Mononuclear cell (primary cell): Measurements from ENCODE around the gene ZNF646. TPM values are rescaled to one million over a fixed set of nuclear protein-coding genes. Genes with fewer than 3 reads are reported as not detected.

Experiments used
- H3K27me3 ChIP-seq: 2 replicates; pipeline ENCODE4 v1.6.0; 2011; ENCODE audit warnings: low read length, control low read depth; ENCODE audit not compliant: insufficient read depth
- H3K4me1 ChIP-seq: 2 replicates; pipeline ENCODE4 v1.5.1; 2011; ENCODE audit warnings: mild to moderate bottlenecking, low read length, control low read depth; ENCODE audit not compliant: insufficient read depth
- H3K4me3 ChIP-seq: 2 replicates; pipeline ENCODE4 v1.5.1; 2011; ENCODE audit warnings: mild to moderate bottlenecking, low read length, moderate library complexity
- H3K9me3 ChIP-seq: 2 replicates; pipeline ENCODE4 v1.5.1; 2011; ENCODE audit warnings: low read depth, mild to moderate bottlenecking, control low read depth, low read length
- total RNA-seq: library from RNA; depleted of rRNA; stranded (reverse); fragments of >200 nt; gene quantifications from one replicate; pipeline ENCODE4 v1.2.3, GENCODE V29; 2012

ZNF646 gene
- total RNA-seq: 9.6 TPM

DNA sequence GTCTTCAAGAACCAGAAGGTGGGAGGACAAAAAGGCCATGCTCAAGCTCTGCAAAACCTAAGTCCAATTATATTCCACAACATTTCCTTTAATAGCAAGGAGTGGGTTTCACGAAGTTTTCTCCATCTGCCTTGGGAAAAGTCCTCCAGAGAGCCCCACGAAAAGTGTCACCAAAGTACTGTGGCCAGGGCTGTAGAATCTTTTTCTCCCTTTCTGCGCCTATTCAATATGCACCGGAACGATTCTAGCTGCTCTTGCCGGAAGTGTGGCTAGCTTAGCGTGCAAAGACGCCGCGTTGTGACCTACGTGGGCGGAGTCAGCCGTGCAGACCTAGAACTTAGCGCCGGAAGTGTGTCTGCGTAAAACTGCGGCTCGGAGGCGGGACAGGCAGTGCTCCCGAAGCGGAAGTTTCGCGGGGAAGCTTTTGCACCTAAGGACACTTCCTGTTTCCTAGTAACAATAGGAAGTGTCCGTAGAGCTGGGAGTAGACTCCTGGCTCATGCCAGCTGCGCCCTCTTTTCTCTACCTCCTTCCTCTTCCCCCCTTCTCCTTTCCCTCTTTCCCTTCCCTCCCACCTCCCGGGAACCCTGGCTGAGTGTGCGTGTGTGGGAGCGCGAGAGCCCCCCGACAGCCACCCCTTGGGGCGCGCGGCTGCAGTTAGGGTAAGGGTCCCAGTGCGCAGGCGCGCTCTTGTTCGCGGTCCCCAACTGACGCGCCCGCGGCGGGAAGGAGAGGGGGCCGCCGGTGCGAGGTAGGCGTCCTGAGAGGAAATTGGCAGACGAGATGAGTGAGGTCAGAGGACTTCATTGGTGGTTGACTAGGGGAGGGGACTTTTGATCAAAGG is at the start of gene ZNF646, which contains the start of gene ZNF668:
Gene ZNF646, plus strand, starts transcription at position 453 of the 844 bp plus-strand sequence. CDS start 1,903 bp downstream, outside the sequence.
Gene ZNF668, minus strand, starts transcription at position 271 of the 844 bp plus-strand sequence. CDS start 9,781 bp downstream, outside the sequence.
- H3K4me1 ChIP-seq: peaks cover 36% of the 10 kb centered on the region
- H3K27me3 ChIP-seq: no peaks in the 10 kb centered on the region
- H3K9me3 ChIP-seq: no peaks in the 10 kb centered on the region
- H3K4me3 ChIP-seq: peak within 1 kb of the TSS; percentile 79

DNA sequence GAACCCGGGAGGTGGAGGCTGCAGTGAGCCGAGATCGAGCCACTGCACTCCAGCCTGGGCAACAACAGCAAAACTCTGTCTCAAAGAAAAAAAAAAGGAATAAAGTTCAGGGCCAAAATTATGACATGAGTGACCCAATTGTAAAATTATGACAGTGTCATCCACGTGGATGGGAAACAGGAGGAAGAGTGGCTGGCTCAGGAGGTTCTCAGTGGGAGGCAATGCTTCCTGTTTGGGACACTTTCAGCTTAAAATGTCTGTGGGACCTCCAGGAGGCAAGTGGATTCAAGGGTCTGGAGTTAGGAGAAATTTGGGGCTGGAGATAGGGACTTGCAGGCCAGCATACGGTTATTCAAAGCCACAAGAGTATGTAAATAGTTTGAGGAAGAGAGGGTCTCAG is 48.9 kb upstream of the ZNF646 start:
- no peaks in the 10 kb centered on the region for H3K9me3 ChIP-seq
- no peaks in the 10 kb centered on the region for H3K4me1 ChIP-seq
- no peak overlapping the region for H3K4me3 ChIP-seq
- no peaks in the 10 kb centered on the region for H3K27me3 ChIP-seq

DNA sequence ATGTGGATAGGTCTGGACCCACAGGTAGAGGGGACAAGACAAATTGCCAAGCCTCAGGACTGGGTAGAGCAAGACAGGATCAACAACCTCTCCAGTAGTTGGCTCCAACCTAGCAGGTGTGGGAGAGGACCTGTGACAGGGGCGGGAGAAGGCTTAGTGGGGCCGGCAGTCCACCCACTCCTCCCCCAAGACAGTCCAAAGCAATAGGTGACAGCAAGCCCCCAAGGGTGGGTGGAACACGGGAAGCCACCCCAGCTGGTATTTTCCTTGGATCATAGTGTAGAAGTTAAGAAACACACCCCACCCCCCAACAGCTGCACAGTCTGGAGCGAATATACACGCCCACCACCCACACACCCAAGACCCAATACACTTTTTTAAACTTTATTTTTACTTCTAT is 45.0 kb upstream of the ZNF646 start:
- H3K9me3 ChIP-seq: no peaks in the 10 kb centered on the region
- no peaks in the 10 kb centered on the region for H3K27me3 ChIP-seq
- H3K4me3 ChIP-seq: no peak overlapping the region
- H3K4me1 ChIP-seq: peaks cover 15% of the 10 kb centered on the region

- H3K4me1 ChIP-seq: peaks cover 34% of the 10 kb centered on the region
- no peaks in the 10 kb centered on the region for H3K9me3 ChIP-seq
- H3K27me3 ChIP-seq: no peaks in the 10 kb centered on the region
Measured at GRCh38 chr16:31031276-31031675, 42.9 kb upstream of the ZNF646 start.

GRCh38 chr16:31032736-31033708 is 41.2 kb upstream of the ZNF646 start, which contains the start of gene STX4:
Gene STX4, plus strand, starts transcription at chr16:31033558. Its CDS starts 248 bp downstream, at chr16:31033806.
- Histone ChIP-seq H3K4me3 (peak within 1 kb of the TSS; percentile 95), H3K27me3 (no peaks in the 10 kb centered on the region), H3K9me3 (no peaks in the 10 kb centered on the region), H3K4me1 (peaks cover 42% of the 10 kb centered on the region)

More at GRCh38 chr16:31031276-31031675, 42.9 kb upstream of the ZNF646 start:
- no peak overlapping the region for H3K4me3 ChIP-seq

- H3K9me3 ChIP-seq: no peaks in the 10 kb centered on the region
- no peaks in the 10 kb centered on the region for H3K27me3 ChIP-seq
- H3K4me3 ChIP-seq: peak overlapping the region; percentile 95
- H3K4me1 ChIP-seq: peaks cover 42% of the 10 kb centered on the region
Measured at GRCh38 chr16:31033709-31034492, 40.3 kb upstream of the ZNF646 start.

DNA sequence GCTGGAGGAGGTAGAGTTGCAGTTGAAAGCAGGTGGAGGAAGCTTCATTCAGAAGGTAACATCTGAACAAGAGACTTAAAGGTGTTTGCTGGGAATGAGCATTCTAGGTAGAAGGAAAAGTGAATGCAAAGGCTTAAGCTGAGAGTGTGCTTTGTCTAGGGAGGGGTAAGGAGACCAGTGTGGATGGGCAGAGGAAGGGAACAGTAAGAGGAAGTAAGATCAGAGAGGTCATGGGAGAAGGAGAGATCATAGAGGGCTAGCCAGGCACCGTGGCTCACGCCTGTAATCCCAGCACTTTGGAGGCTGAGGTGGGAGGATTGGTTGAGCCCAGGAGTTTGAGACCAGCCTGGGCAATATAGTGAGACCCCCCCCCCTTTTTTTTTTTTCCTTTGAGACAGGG is 37.5 kb upstream of the ZNF646 start:
- H3K4me3 ChIP-seq: no peak overlapping the region
- peaks cover 42% of the 10 kb centered on the region for H3K4me1 ChIP-seq
- H3K27me3 ChIP-seq: no peaks in the 10 kb centered on the region
- no peaks in the 10 kb centered on the region for H3K9me3 ChIP-seq

- peaks cover 28% of the 10 kb centered on the region for H3K4me1 ChIP-seq
- H3K9me3 ChIP-seq: no peaks in the 10 kb centered on the region
- no peaks in the 10 kb centered on the region for H3K27me3 ChIP-seq
- no peak overlapping the region for H3K4me3 ChIP-seq
Measured at GRCh38 chr16:31038993-31039392, 35.2 kb upstream of the ZNF646 start.

DNA sequence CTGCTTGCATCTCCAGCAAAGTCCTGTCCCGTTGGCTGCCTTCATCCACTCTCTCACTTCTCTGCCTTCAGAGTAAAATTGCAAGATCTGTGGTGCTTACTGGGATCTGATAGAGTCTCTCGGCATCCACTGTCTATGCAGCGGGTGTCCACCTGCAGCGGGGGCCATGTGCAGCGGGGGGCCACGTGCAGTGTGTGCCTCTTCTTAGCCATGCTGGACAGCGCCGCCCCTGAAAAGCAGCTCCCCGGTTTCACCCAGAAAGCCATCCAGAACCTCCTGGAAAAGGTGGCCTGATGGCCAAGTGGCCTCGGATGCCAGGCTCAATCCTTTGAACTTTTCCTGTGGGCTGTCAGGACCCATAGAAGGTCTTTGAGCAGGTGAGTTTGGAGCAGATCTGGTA is 31.4 kb upstream of the ZNF646 start:
- Histone ChIP-seq H3K4me1 (no peaks in the 10 kb centered on the region), H3K9me3 (no peaks in the 10 kb centered on the region), H3K4me3 (no peak overlapping the region), H3K27me3 (no peaks in the 10 kb centered on the region)

DNA sequence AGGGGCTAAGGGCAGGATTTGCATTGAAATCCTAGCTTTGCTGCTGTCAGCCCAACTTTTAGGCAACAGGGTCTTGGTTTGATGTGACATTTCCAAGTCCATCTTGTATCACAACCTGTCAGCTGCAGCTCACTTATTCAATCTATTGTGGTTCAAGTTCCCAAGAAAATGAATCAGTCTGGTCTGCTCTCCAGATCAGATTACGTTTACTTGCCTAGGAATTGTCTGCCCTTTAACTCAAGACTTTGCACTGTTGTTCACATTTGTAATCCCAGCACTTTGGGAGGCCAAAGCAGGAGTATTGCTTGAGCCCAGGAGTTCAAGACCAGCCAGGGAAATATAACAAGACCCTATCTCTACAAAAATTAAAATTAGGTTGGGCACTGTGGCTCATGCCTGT is 30.9 kb upstream of the ZNF646 start:
- H3K9me3 ChIP-seq: no peaks in the 10 kb centered on the region
- no peaks in the 10 kb centered on the region for H3K27me3 ChIP-seq
- H3K4me3 ChIP-seq: no peak overlapping the region

DNA sequence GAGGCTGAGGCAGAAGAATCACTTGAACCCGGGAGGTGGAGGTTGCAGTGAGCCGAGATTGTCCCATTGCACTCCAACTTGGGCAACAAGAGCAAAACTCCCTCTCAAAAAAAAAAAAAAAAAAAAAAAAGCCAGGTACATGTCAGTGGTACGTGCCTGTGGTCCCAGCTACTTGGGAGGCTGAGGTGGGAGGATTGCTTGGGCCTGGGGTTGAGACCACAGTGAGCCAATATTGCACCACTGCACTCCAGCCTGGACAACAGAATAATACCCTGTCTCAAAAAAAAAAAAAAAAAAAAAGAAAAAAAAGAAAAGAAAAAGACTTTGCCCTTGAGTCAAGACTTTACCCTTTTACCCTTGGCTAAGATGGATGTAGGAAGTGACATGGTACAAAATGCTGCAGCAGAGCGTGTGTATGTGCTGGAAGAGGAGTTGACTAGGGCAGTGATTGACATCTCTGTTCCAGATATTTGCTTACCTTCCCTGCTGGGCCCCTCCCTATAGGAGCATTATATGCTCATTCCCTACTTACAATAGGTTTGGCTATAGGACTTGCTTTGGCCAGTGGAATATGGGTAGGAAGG is 30.2 kb upstream of the ZNF646 start:
- Histone ChIP-seq H3K4me1 (peaks cover 3% of the 10 kb centered on the region), H3K27me3 (no peaks in the 10 kb centered on the region), H3K9me3 (no peaks in the 10 kb centered on the region), H3K4me3 (no peak overlapping the region)

More for the DNA sequence above, 30.9 kb upstream of the ZNF646 start:
- H3K4me1 ChIP-seq: peaks cover under 1% of the 10 kb centered on the region

- Histone ChIP-seq H3K4me3 (no peak overlapping the region), H3K9me3 (no peaks in the 10 kb centered on the region), H3K27me3 (no peaks in the 10 kb centered on the region), H3K4me1 (peaks cover 10% of the 10 kb centered on the region)
Measured at GRCh38 chr16:31050280-31051030, 23.8 kb upstream of the ZNF646 start.

GRCh38 chr16:31052114-31052513 is 22.1 kb upstream of the ZNF646 start:
- Histone ChIP-seq H3K4me3 (no peak overlapping the region), H3K9me3 (no peaks in the 10 kb centered on the region), H3K4me1 (peaks cover 10% of the 10 kb centered on the region), H3K27me3 (no peaks in the 10 kb centered on the region)
